HG03108 (cell line): Measurements from ENCODE around the gene GANAB.
"Not testable (repeated sequence)": the region's sequence is repeated elsewhere in the genome, so short reads cannot be mapped to it uniquely, and the experiment has no call there.

Experiments used
- ATAC-seq: cut with Tn5 transposase; IDR thresholded peaks from one replicate; pipeline ENCODE4 v1.9.1; 2021; ENCODE audit warnings: moderate library complexity; ENCODE audit not compliant: unreplicated experiment

The GANAB gene

GRCh38 chr11:62627713-62628112 is 18.7 kb downstream of the GANAB start:
- ATAC-seq, result no peak

GRCh38 chr11:62622476-62623089 is 23.8 kb downstream of the GANAB start:
- ATAC-seq, result no peak

GRCh38 chr11:62621567-62622470 is 24.6 kb downstream of the GANAB start, which contains the start of gene B3GAT3:
Gene B3GAT3 (minus strand): TSS chr11:62621986. CDS start chr11:62621947, 39 bp downstream.
- peak; percentile 97 for ATAC-seq

- ATAC-seq, result no peak
Observed at GRCh38 chr11:62621027-62621566, 25.3 kb downstream of the GANAB start.

- ATAC-seq, result not testable (repeated sequence)
Observed at GRCh38 chr11:62616957-62617356, 29.5 kb downstream of the GANAB start.

GRCh38 chr11:62615521-62615920 is 30.9 kb downstream of the GANAB start:
- ATAC-seq, result no peak

- no peak for ATAC-seq
Observed at GRCh38 chr11:62614275-62614674, 32.1 kb downstream of the GANAB start.

- ATAC-seq, result no peak
Observed at GRCh38 chr11:62613291-62613778, 33.1 kb downstream of the GANAB start.

GRCh38 chr11:62612366-62613290 is 33.8 kb downstream of the GANAB start, which contains the start of the genes EML3 and ROM1:
Gene EML3 (minus strand): TSS chr11:62612775. CDS start chr11:62612457, 318 bp downstream.
Gene ROM1 (plus strand): TSS chr11:62613257. CDS start chr11:62613282, 25 bp downstream.
- ATAC-seq, result peak; percentile 66

GRCh38 chr11:62611705-62612365 is 34.6 kb downstream of the GANAB start:
- ATAC-seq, result peak; percentile 14

- ATAC-seq, result no peak
Observed at GRCh38 chr11:62610814-62611704, 35.4 kb downstream of the GANAB start.

GRCh38 chr11:62610403-62610802 is 36.0 kb downstream of the GANAB start:
- no peak for ATAC-seq

GRCh38 chr11:62608776-62609175 is 37.6 kb downstream of the GANAB start:
- no peak for ATAC-seq

GRCh38 chr11:62607714-62608113 is 38.7 kb downstream of the GANAB start:
- no peak for ATAC-seq

- no peak for ATAC-seq
Observed at GRCh38 chr11:62605902-62606301, 40.5 kb downstream of the GANAB start.

- ATAC-seq, result no peak
Observed at GRCh38 chr11:62605467-62605866, 40.9 kb downstream of the GANAB start.

GRCh38 chr11:62604460-62605120 is 41.8 kb downstream of the GANAB start:
- no peak for ATAC-seq

GRCh38 chr11:62603776-62604299 is 42.6 kb downstream of the GANAB start:
- ATAC-seq, result no peak
